Liver (tissue), 9 donors: ENCODE results near the gene SQOR. TPM values are rescaled to one million over a fixed set of nuclear protein-coding genes. Genes with fewer than 3 reads are reported as not detected.

Experiments used
- DNase-seq: peaks from one replicate; pipeline ENCODE4 v3.0.0-alpha.2; 2017; ENCODE audit warnings: low spot score
- H3K27ac ChIP-seq, 2 donors: one replicate each; pipeline ENCODE4 v1.7.0; 2013; ENCODE audit warnings: inconsistent platforms in 2 of 2, low read length in 2 of 2, control low read depth in 1 of 2, low read depth in 1 of 2, mild to moderate bottlenecking in 1 of 2
- H3K27me3 ChIP-seq, 4 donors: one replicate each; pipeline versions ENCODE4 v1.6.1 to v1.7.0; 2013; ENCODE audit warnings: low read length in 3 of 4, inconsistent platforms in 1 of 4, mild to moderate bottlenecking in 1 of 4, moderate library complexity in 1 of 4; ENCODE audit not compliant: control insufficient read depth in 4 of 4, insufficient read depth in 4 of 4
- H3K36me3 ChIP-seq, 4 donors: one replicate each; pipeline versions ENCODE4 v1.6.1 to v1.7.0; 2013; ENCODE audit warnings: low read length in 3 of 4, mild to moderate bottlenecking in 3 of 4, low read depth in 1 of 4, moderate library complexity in 1 of 4; ENCODE audit not compliant: control insufficient read depth in 4 of 4, insufficient read depth in 3 of 4
- H3K4me1 ChIP-seq, 4 donors: one replicate each; pipeline versions ENCODE4 v1.6.1 to v1.7.0; 2013; ENCODE audit warnings: low read length in 3 of 4, mild to moderate bottlenecking in 3 of 4, moderate library complexity in 1 of 4; ENCODE audit not compliant: control insufficient read depth in 4 of 4, insufficient read depth in 4 of 4
- H3K4me3 ChIP-seq, 3 donors: one replicate each; pipeline versions ENCODE4 v1.6.1 to v1.7.0; 2013; ENCODE audit warnings: low read length in 3 of 3, control low read depth in 1 of 3, low read depth in 1 of 3, mild to moderate bottlenecking in 1 of 3
- H3K9ac ChIP-seq, 2 donors: one replicate each; pipeline ENCODE4 v1.7.0; 2013; ENCODE audit warnings: low read length in 2 of 2, mild to moderate bottlenecking in 2 of 2, moderate library complexity in 2 of 2, control low read depth in 1 of 2, low read depth in 1 of 2
- H3K9me3 ChIP-seq, 4 donors: one replicate each; pipeline versions ENCODE4 v1.6.1 to v1.7.0; 2013; ENCODE audit warnings: low read length in 3 of 4; ENCODE audit not compliant: control insufficient read depth in 4 of 4
- ATF3 ChIP-seq: IDR thresholded peaks from 2 replicates; pipeline ENCODE4 v1.6.1; 2016; ENCODE audit warnings: antibody characterized with exemption
- EGR1 ChIP-seq, 2 donors: IDR thresholded peaks; 2 replicates each; pipeline ENCODE4 v1.6.1; 2016 to 2018; ENCODE audit warnings: antibody characterized with exemption in 2 of 2, low read depth in 2 of 2
- FOXA1 ChIP-seq: IDR thresholded peaks from 2 replicates; pipeline ENCODE4 v1.6.1; 2016; ENCODE audit warnings: antibody characterized with exemption
- FOXA2 ChIP-seq: IDR thresholded peaks from 2 replicates; pipeline ENCODE4 v1.6.1; 2016; ENCODE audit warnings: antibody characterized with exemption
- GABPA ChIP-seq, 2 donors: IDR thresholded peaks in 1 of 2; conservative IDR thresholded peaks in 1 of 2; 2 replicates each; pipeline ENCODE4 v1.6.1; 2016; ENCODE audit warnings: antibody characterized with exemption in 2 of 2, mild to moderate bottlenecking in 1 of 2, moderate library complexity in 1 of 2
- HNF4A ChIP-seq, 2 donors: conservative IDR thresholded peaks; 2 replicates each; pipeline ENCODE4 v1.6.1; 2016; ENCODE audit warnings: antibody characterized with exemption in 2 of 2, mild to moderate bottlenecking in 2 of 2
- HNF4G ChIP-seq: IDR thresholded peaks from 2 replicates; pipeline ENCODE4 v1.6.1; 2016; ENCODE audit warnings: antibody characterized with exemption
- JUND ChIP-seq, 2 donors: IDR thresholded peaks; 2 replicates each; pipeline ENCODE4 v1.6.1; 2016; ENCODE audit warnings: antibody characterized with exemption in 2 of 2
- RAD21 ChIP-seq, 2 donors: IDR thresholded peaks; 2 replicates each; pipeline ENCODE4 v1.6.1; 2016; ENCODE audit warnings: antibody characterized with exemption in 2 of 2, mild to moderate bottlenecking in 2 of 2
- REST ChIP-seq: IDR thresholded peaks from 2 replicates; pipeline ENCODE4 v1.6.1; 2016; ENCODE audit warnings: antibody characterized with exemption, mild to moderate bottlenecking
- RXRA ChIP-seq, 2 donors: IDR thresholded peaks; 2 replicates each; pipeline ENCODE4 v1.6.1; 2017 to 2018; ENCODE audit warnings: antibody characterized with exemption in 2 of 2, mild to moderate bottlenecking in 1 of 2
- SP1 ChIP-seq: IDR thresholded peaks from 2 replicates; pipeline ENCODE4 v1.6.1; 2018; ENCODE audit warnings: antibody characterized with exemption, mild to moderate bottlenecking
- TAF1 ChIP-seq: conservative IDR thresholded peaks from 2 replicates; pipeline ENCODE4 v1.6.1; 2016; ENCODE audit warnings: antibody characterized with exemption, mild to moderate bottlenecking
- ZBTB33 ChIP-seq: IDR thresholded peaks from 2 replicates; pipeline ENCODE4 v1.6.1; 2016; ENCODE audit warnings: antibody characterized with exemption
- WGBS: extraction: QIAGEN DNeasy Blood & Tissue Kit; methylation state at CpG from one replicate; pipeline ENCODE4 v1.1.7; 2013; 5-methylcytosine and 5-hydroxymethylcytosine counted together
- polyA plus RNA-seq, 2 donors: library from polyadenylated mRNA; stranded (reverse) in 1 of 2; unstranded in 1 of 2; fragments of 200-250 nt in 1 of 2; fragments of >200 nt in 1 of 2; fragmentation: Nextera tagmentation in 1 of 2; extraction: Ambion mirVana in 1 of 2; gene quantifications; one replicate each; pipeline versions ENCODE4 v1.2.1 to v1.2.3, GENCODE V29; 2013 to 2015
- total RNA-seq, 2 donors: library from RNA; depleted of rRNA; stranded (reverse); fragments of >200 nt; gene quantifications; one replicate each; pipeline ENCODE4 v1.2.3, GENCODE V29; 2014
- TF ChIP-seq, protein P1 (sequence below): IDR thresholded peaks from 2 replicates; pipeline ENCODE4 v1.6.1; 2016; ENCODE audit warnings: antibody characterized with exemption
- TF ChIP-seq, protein P2 (sequence below): fragments of 150-350 bp; IDR thresholded peaks from 2 replicates; pipeline ENCODE4 v1.5.1; 2017; ENCODE audit warnings: improper control_type of control experiment, low read depth, low read length; ENCODE audit not compliant: missing input control
- donor health status: healthy.
- donor health status: healthy.
- donor health status: healthy.
- donor health status: healthy.
- donor health status: healthy.

Gene SQOR
- total and polyA plus RNA-seq, 4 donors, result 29.6 to 41.7 (median 35.1) TPM

DNA sequence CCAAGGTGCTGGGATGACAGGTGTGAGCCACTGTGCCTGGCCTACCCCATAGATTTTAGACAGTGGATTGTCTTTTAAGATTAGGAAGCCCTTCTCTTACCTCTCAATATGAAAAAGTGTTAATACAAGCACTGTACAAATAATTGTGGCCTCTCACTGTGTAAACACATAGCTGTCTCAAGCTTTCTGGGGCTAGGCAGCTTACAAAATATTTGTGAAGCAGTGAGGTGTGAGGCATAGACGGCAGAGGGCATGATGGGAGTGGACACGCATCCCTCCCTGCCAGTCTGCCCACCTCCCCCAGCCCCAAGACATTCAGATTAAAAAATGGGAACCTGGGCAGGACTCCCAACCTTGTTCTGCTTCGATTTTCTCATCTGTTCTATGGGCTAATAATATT lies 34.6 kb downstream of the SQOR start (continued):
- TF ChIP-seq ZBTB33, result no peak
- no peak for TF ChIP-seq FOXA2
- no peak for TF ChIP-seq ATF3

DNA sequence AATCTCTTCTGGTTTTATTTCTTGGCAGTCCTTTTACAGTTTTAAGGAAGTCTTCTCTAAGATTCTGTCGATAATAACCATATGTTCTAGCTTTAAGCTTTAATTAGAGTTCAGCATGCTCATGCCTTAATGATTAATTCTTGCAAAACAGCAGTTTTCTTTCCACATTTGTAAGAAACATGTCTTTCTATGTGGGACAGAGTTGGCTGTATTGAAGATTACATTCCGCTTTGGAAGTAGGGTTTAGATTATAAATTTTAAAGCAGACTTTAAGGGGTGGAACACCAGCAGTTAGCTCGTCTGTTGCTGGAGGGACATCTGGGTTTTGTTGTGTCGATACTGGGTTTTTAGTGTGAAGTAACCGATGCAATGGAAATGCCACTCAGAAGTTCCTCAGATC lies 35.3 kb downstream of the SQOR start:
- DNase-seq, result no peak
- Histone ChIP-seq H3K9me3 (no peaks in the 10 kb centered on the region), H3K9ac (no peak overlapping the region), H3K4me3 (no peak overlapping the region), H3K36me3 (peaks cover 7 to 56% (median 37%) of the 10 kb centered on the region in 4 donors), H3K4me1 (peaks cover 0 to 3% (median under 1%) of the 10 kb centered on the region in 4 donors), H3K27me3 (no peaks in the 10 kb centered on the region), H3K27ac (no peak overlapping the region)
- TF ChIP-seq HNF4A (conservative IDR thresholded peaks at IDR 0.05) (no peak), GABPA (IDR thresholded peaks at IDR 0.05 in 1 of 2, conservative IDR thresholded peaks at IDR 0.05 in 1 of 2) (no peak), ZBTB33 (no peak), REST (no peak), FOXA2 (no peak), SP1 (no peak), FOXA1 (no peak), TAF1 (no peak), RAD21 (IDR thresholded peaks at IDR 0.05) (no peak), EGR1 (IDR thresholded peaks at IDR 0.05; ENCODE audit: low read depth in 2 of 2) (no peak), HNF4G (no peak), RXRA (IDR thresholded peaks at IDR 0.05) (no peak), JUND (IDR thresholded peaks at IDR 0.05) (no peak), ATF3 (no peak)
- TF ChIP-seq, protein P1, sequence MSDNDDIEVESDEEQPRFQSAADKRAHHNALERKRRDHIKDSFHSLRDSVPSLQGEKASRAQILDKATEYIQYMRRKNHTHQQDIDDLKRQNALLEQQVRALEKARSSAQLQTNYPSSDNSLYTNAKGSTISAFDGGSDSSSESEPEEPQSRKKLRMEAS, result no peak
- TF ChIP-seq, protein P2, sequence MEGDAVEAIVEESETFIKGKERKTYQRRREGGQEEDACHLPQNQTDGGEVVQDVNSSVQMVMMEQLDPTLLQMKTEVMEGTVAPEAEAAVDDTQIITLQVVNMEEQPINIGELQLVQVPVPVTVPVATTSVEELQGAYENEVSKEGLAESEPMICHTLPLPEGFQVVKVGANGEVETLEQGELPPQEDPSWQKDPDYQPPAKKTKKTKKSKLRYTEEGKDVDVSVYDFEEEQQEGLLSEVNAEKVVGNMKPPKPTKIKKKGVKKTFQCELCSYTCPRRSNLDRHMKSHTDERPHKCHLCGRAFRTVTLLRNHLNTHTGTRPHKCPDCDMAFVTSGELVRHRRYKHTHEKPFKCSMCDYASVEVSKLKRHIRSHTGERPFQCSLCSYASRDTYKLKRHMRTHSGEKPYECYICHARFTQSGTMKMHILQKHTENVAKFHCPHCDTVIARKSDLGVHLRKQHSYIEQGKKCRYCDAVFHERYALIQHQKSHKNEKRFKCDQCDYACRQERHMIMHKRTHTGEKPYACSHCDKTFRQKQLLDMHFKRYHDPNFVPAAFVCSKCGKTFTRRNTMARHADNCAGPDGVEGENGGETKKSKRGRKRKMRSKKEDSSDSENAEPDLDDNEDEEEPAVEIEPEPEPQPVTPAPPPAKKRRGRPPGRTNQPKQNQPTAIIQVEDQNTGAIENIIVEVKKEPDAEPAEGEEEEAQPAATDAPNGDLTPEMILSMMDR, result no peak
- WGBS, result 89% methylated on average over 5 of the region's 5 CpGs
